HepG2 (cell line): ENCODE results near the gene ETHE1. TPM values are rescaled to one million over a fixed set of nuclear protein-coding genes. Genes with fewer than 3 reads are reported as not detected.

Source experiments
- FIP1L1 ChIP-seq: fragments of 200-400 bp; formaldehyde crosslinking; IDR thresholded peaks from 2 replicates; pipeline ENCODE4 v1.6.1; 2018; ENCODE audit warnings: low read depth, mild to moderate bottlenecking, low read length, moderate library complexity, borderline replicate concordance; ENCODE audit not compliant: insufficient read depth
- FOXC1 ChIP-seq: sonication (generic); formaldehyde crosslinking; IDR thresholded peaks from 2 replicates; pipeline ENCODE4 v1.8.0; 2022; ENCODE audit warnings: mild to moderate bottlenecking, missing genetic modification reagents, borderline replicate concordance
- HNRNPH1 ChIP-seq: fragments of 200-400 bp; formaldehyde crosslinking; optimal IDR thresholded peaks from 2 replicates; pipeline ENCODE3; 2017; ENCODE audit warnings: mild to moderate bottlenecking, low read depth, low read length
- JUN ChIP-seq: sonication (generic); formaldehyde crosslinking; IDR thresholded peaks from 2 replicates; pipeline ENCODE4 v1.4.0; 2020; ENCODE audit warnings: mild to moderate bottlenecking, missing genetic modification reagents
- JUND ChIP-seq: sonication (generic); formaldehyde crosslinking; IDR thresholded peaks from 2 replicates; pipeline ENCODE4 v1.8.0; 2022; ENCODE audit warnings: mild to moderate bottlenecking, missing genetic modification reagents
- MEF2D ChIP-seq: sonication (generic); formaldehyde crosslinking; IDR thresholded peaks from 2 replicates; pipeline ENCODE4 v1.5.1; 2020; ENCODE audit warnings: mild to moderate bottlenecking, missing genetic modification reagents
- NFATC3 ChIP-seq: sonication (generic); formaldehyde crosslinking; IDR thresholded peaks from 2 replicates; pipeline ENCODE4 v1.5.1; 2020; ENCODE audit warnings: mild to moderate bottlenecking, missing genetic modification reagents
- POLR2G ChIP-seq: fragments of 200-400 bp; formaldehyde crosslinking; IDR thresholded peaks from 2 replicates; pipeline ENCODE4 v1.6.1; 2018; ENCODE audit warnings: mild to moderate bottlenecking, low read depth, low read length, moderate library complexity
- REPIN1 ChIP-seq: sonication (generic); formaldehyde crosslinking; IDR thresholded peaks from 2 replicates; pipeline ENCODE4 v1.8.0; 2022; ENCODE audit warnings: missing genetic modification reagents, low read depth, mild to moderate bottlenecking, borderline replicate concordance
- SNAPC4 ChIP-seq: sonication (generic); formaldehyde crosslinking; IDR thresholded peaks from 2 replicates; pipeline ENCODE4 v1.4.0; 2020; ENCODE audit warnings: mild to moderate bottlenecking, missing genetic modification reagents
- SOX13 ChIP-seq, 3 experiments: fragments of 450-650 bp in 1 of 3; sonication (generic) in 1 of 3; formaldehyde crosslinking in 1 of 3; IDR thresholded peaks in 2 of 3; conservative IDR thresholded peaks in 1 of 3; 2 replicates each; pipeline versions ENCODE4 v1.5.0 to v1.6.1; 2016 to 2020; ENCODE audit warnings: antibody characterized with exemption in 1 of 3, mild to moderate bottlenecking in 1 of 3, missing compliant biosample characterization in 1 of 3, missing genetic modification reagents in 1 of 3, moderate library complexity in 1 of 3
- SP5 ChIP-seq: IDR thresholded peaks from 2 replicates; pipeline ENCODE4 v1.6.1; 2016; ENCODE audit warnings: low read depth, borderline replicate concordance
- TBP ChIP-seq: sonication (generic); formaldehyde crosslinking; IDR thresholded peaks from 2 replicates; pipeline ENCODE4 v1.5.0; 2020; ENCODE audit warnings: missing genetic modification reagents
- TOPORS ChIP-seq: sonication (generic); formaldehyde crosslinking; IDR thresholded peaks from 2 replicates; pipeline ENCODE4 v1.8.0; 2023; ENCODE audit warnings: mild to moderate bottlenecking, missing genetic modification reagents
- ZNF260 ChIP-seq: sonication (generic); formaldehyde crosslinking; IDR thresholded peaks from 2 replicates; pipeline ENCODE4 v1.4.0; 2020; ENCODE audit warnings: missing genetic modification reagents, low read depth, mild to moderate bottlenecking, borderline replicate concordance
- ZNF337 ChIP-seq: sonication (generic); formaldehyde crosslinking; IDR thresholded peaks from 2 replicates; pipeline ENCODE4 v1.5.1; 2020; ENCODE audit warnings: missing genetic modification reagents, low read depth, mild to moderate bottlenecking, borderline replicate concordance
- ZNF556 ChIP-seq: sonication (generic); formaldehyde crosslinking; IDR thresholded peaks from 2 replicates; pipeline ENCODE4 v1.4.0; 2020; ENCODE audit warnings: mild to moderate bottlenecking, missing genetic modification reagents, borderline replicate concordance
- ZNF770 ChIP-seq: sonication (generic); formaldehyde crosslinking; IDR thresholded peaks from 2 replicates; pipeline ENCODE4 v1.5.0; 2020; ENCODE audit warnings: mild to moderate bottlenecking, missing genetic modification reagents
- polyA plus RNA-seq, 8 experiments: library from polyadenylated mRNA; depleted of rRNA in 3 of 8; stranded (reverse) in 7 of 8; unstranded in 1 of 8; fragments of >200 nt; fragmentation: Illumina TruSeq in 4 of 8; extraction: Trizol in 4 of 8; gene quantifications; 2 replicates each; pipeline versions ENCODE4 v1.2.1 to v1.2.3, GENCODE V29; 2011 to 2016; ENCODE audit warnings: low read depth in 4 of 8, missing spikeins in 1 of 8, mixed read lengths in 1 of 8; ENCODE audit not compliant: insufficient read depth in 1 of 8
- total RNA-seq, 5 experiments: library from RNA; depleted of rRNA; stranded (reverse); fragments of >200 nt; fragmentation: Illumina TruSeq; extraction: Trizol; gene quantifications; 2 replicates each; pipeline ENCODE4 v1.2.3, GENCODE V29; 2016; ENCODE audit warnings: low read depth in 1 of 5
- TF ChIP-seq, protein P1 (sequence below): sonication (generic); formaldehyde crosslinking; conservative IDR thresholded peaks from 2 replicates; pipeline ENCODE4 v1.8.0; 2022; ENCODE audit warnings: missing genetic modification reagents

The ETHE1 gene
- total and polyA plus RNA-seq, 2 of the 13 experiments (the other 11 are each of a cell fraction or from before 2014, with no cell fraction given): 32.5 to 58.4 TPM

- TF ChIP-seq TOPORS: no peak
- TF ChIP-seq ZNF260 (CRISPR knock-in tag): no peak
- peak; percentile 37; the same call in 1 of the 2 replicates for TF ChIP-seq REPIN1 (CRISPR knock-in tag)
- no peak for TF ChIP-seq JUN (CRISPR knock-in tag)
- peak; percentile 80 for TF ChIP-seq ZNF770
- no peak for TF ChIP-seq TBP
- no peak for TF ChIP-seq SOX13 (IDR thresholded peaks at IDR 0.05)
- TF ChIP-seq SOX13 (CRISPR knock-in tag; conservative IDR thresholded peaks at IDR 0.05 in 1 of 2, IDR thresholded peaks at IDR 0.05 in 1 of 2): peak in 1 of 2 experiments; percentile 49; a peak in 2 of 4 replicates
- no peak for TF ChIP-seq NFATC3 (CRISPR knock-in tag)
- no peak for TF ChIP-seq MEF2D (CRISPR knock-in tag)
- no peak for TF ChIP-seq ZNF556 (CRISPR knock-in tag)
- TF ChIP-seq SNAPC4 (CRISPR knock-in tag): no peak
- TF ChIP-seq ZNF337 (CRISPR knock-in tag): no peak
- TF ChIP-seq HNRNPH1: no peak
- no peak for TF ChIP-seq FIP1L1
- TF ChIP-seq, protein P1, sequence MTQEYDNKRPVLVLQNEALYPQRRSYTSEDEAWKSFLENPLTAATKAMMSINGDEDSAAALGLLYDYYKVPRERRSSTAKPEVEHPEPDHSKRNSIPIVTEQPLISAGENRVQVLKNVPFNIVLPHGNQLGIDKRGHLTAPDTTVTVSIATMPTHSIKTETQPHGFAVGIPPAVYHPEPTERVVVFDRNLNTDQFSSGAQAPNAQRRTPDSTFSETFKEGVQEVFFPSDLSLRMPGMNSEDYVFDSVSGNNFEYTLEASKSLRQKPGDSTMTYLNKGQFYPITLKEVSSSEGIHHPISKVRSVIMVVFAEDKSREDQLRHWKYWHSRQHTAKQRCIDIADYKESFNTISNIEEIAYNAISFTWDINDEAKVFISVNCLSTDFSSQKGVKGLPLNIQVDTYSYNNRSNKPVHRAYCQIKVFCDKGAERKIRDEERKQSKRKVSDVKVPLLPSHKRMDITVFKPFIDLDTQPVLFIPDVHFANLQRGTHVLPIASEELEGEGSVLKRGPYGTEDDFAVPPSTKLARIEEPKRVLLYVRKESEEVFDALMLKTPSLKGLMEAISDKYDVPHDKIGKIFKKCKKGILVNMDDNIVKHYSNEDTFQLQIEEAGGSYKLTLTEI (CRISPR knock-in tag): no peak
- no peak for TF ChIP-seq FOXC1 (CRISPR knock-in tag)
- TF ChIP-seq JUND (CRISPR knock-in tag): no peak
- no peak; the same call in 1 of the 2 replicates for TF ChIP-seq POLR2G
- TF ChIP-seq SP5 (CRISPR knock-in tag): peak; percentile 66
Measured at GRCh38 chr19:43524922-43525835, 1.8 kb downstream of the ETHE1 start (continued).
